Neural cell (in vitro differentiated cells): ENCODE data around the gene CLCN3.

ENCODE experiments used
- MXI1 ChIP-seq: fragments of 450-650 bp; conservative IDR thresholded peaks from 2 replicates; pipeline ENCODE4 v1.6.1; 2014; ENCODE audit warnings: antibody characterized with exemption, mild to moderate bottlenecking; ENCODE audit not compliant: poor library complexity, severe bottlenecking
- POLR2AphosphoS5 ChIP-seq: IDR thresholded peaks from 2 replicates; pipeline ENCODE4 v1.6.1; 2012
- TF ChIP-seq, protein P1 (sequence below): fragments of 450-650 bp; IDR thresholded peaks from 2 replicates; pipeline ENCODE4 v1.5.1; 2014; ENCODE audit warnings: antibody characterized with exemption, mild to moderate bottlenecking, moderate library complexity; ENCODE audit not compliant: poor library complexity, severe bottlenecking
- TF ChIP-seq, protein P2 (sequence below): IDR thresholded peaks from 2 replicates; pipeline ENCODE4 v1.6.1; 2012; ENCODE audit warnings: borderline replicate concordance

DNA sequence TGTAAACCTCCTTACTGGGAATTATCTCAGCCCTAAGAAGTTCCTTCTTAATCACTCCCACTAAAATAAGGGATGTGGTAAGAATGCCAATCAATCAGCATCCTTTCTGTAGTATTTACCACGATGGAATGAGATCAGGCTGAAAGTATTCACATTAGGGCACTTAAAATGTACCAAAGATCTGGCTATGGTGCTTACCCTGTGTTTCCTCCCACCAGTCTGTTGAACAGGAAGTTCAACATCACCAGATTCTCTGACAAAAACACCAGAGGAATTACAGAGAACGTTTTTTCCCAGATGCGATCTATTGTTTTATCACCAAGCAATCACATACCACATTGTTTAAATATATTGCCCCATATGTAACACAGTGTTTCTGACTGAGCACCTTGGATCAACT is 2.1 kb upstream of the CLCN3 start:
- TF ChIP-seq MXI1 (no peak), POLR2AphosphoS5 (no peak)
- TF ChIP-seq, protein P1, sequence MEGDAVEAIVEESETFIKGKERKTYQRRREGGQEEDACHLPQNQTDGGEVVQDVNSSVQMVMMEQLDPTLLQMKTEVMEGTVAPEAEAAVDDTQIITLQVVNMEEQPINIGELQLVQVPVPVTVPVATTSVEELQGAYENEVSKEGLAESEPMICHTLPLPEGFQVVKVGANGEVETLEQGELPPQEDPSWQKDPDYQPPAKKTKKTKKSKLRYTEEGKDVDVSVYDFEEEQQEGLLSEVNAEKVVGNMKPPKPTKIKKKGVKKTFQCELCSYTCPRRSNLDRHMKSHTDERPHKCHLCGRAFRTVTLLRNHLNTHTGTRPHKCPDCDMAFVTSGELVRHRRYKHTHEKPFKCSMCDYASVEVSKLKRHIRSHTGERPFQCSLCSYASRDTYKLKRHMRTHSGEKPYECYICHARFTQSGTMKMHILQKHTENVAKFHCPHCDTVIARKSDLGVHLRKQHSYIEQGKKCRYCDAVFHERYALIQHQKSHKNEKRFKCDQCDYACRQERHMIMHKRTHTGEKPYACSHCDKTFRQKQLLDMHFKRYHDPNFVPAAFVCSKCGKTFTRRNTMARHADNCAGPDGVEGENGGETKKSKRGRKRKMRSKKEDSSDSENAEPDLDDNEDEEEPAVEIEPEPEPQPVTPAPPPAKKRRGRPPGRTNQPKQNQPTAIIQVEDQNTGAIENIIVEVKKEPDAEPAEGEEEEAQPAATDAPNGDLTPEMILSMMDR: no peak
- TF ChIP-seq, protein P2, sequence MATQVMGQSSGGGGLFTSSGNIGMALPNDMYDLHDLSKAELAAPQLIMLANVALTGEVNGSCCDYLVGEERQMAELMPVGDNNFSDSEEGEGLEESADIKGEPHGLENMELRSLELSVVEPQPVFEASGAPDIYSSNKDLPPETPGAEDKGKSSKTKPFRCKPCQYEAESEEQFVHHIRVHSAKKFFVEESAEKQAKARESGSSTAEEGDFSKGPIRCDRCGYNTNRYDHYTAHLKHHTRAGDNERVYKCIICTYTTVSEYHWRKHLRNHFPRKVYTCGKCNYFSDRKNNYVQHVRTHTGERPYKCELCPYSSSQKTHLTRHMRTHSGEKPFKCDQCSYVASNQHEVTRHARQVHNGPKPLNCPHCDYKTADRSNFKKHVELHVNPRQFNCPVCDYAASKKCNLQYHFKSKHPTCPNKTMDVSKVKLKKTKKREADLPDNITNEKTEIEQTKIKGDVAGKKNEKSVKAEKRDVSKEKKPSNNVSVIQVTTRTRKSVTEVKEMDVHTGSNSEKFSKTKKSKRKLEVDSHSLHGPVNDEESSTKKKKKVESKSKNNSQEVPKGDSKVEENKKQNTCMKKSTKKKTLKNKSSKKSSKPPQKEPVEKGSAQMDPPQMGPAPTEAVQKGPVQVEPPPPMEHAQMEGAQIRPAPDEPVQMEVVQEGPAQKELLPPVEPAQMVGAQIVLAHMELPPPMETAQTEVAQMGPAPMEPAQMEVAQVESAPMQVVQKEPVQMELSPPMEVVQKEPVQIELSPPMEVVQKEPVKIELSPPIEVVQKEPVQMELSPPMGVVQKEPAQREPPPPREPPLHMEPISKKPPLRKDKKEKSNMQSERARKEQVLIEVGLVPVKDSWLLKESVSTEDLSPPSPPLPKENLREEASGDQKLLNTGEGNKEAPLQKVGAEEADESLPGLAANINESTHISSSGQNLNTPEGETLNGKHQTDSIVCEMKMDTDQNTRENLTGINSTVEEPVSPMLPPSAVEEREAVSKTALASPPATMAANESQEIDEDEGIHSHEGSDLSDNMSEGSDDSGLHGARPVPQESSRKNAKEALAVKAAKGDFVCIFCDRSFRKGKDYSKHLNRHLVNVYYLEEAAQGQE: no peak
